Mesendoderm (in vitro differentiated cells): ENCODE results near the gene TWNK.

Source experiments
- DNase-seq: peaks from one replicate; pipeline ENCODE4 v3.0.0; 2013
- H2AK5ac ChIP-seq: 2 replicates; pipeline ENCODE4 v1.6.1; 2013; ENCODE audit warnings: low read length, inconsistent platforms
- H2BK120ac ChIP-seq: 2 replicates; pipeline ENCODE4 v1.6.1; 2013; ENCODE audit warnings: low read depth, mild to moderate bottlenecking, low read length, moderate library complexity, mixed read lengths
- H2BK15ac ChIP-seq: replicated peaks from 2 replicates; pipeline ENCODE4 v1.6.1; 2013; ENCODE audit warnings: low read depth, mild to moderate bottlenecking, moderate library complexity
- H2BK5ac ChIP-seq: 2 replicates; pipeline ENCODE4 v1.6.1; 2013; ENCODE audit warnings: low read length, inconsistent platforms
- H3K18ac ChIP-seq: 2 replicates; pipeline ENCODE4 v1.6.1; 2013; ENCODE audit warnings: mild to moderate bottlenecking, low read length, mixed read lengths
- H3K23ac ChIP-seq: one replicate; pipeline ENCODE4 v1.6.1; 2013; ENCODE audit warnings: low read length
- H3K27ac ChIP-seq: 2 replicates; pipeline ENCODE4 v1.5.1; 2013; ENCODE audit warnings: low read depth, mild to moderate bottlenecking, inconsistent platforms, low read length, moderate library complexity
- H3K27me3 ChIP-seq: 2 replicates; pipeline ENCODE4 v1.6.1; 2013; ENCODE audit warnings: low read length, control low read depth, mild to moderate bottlenecking, inconsistent platforms; ENCODE audit not compliant: insufficient read depth, poor library complexity
- H3K36me3 ChIP-seq: 2 replicates; pipeline ENCODE4 v1.6.1; 2013; ENCODE audit warnings: low read length, inconsistent platforms; ENCODE audit not compliant: control insufficient read depth, insufficient read depth
- H3K4ac ChIP-seq: one replicate; pipeline ENCODE4 v1.6.1; 2013; ENCODE audit warnings: low read depth, mild to moderate bottlenecking, low read length, moderate library complexity
- H3K4me1 ChIP-seq: 2 replicates; pipeline ENCODE4 v1.6.1; 2013; ENCODE audit warnings: low read depth, low read length, inconsistent platforms; ENCODE audit not compliant: control insufficient read depth
- H3K4me2 ChIP-seq: 2 replicates; pipeline ENCODE4 v1.6.1; 2013; ENCODE audit warnings: low read length
- H3K4me3 ChIP-seq: 2 replicates; pipeline ENCODE4 v1.5.1; 2013; ENCODE audit warnings: mild to moderate bottlenecking, low read length
- H3K56ac ChIP-seq: one replicate; pipeline ENCODE4 v1.6.1; 2013; ENCODE audit warnings: low read length
- H3K79me1 ChIP-seq: 2 replicates; pipeline ENCODE4 v1.6.1; 2013; ENCODE audit warnings: low read length, inconsistent platforms
- H3K79me2 ChIP-seq: 2 replicates; pipeline ENCODE4 v1.6.1; 2013; ENCODE audit warnings: mild to moderate bottlenecking, low read length; ENCODE audit not compliant: control insufficient read depth, insufficient read depth
- H3K9ac ChIP-seq: 2 replicates; pipeline ENCODE4 v1.6.1; 2013; ENCODE audit warnings: low read length, inconsistent platforms
- H4K5ac ChIP-seq: one replicate; pipeline ENCODE4 v1.6.1; 2013; ENCODE audit warnings: low read length
- H4K8ac ChIP-seq: one replicate; pipeline ENCODE4 v1.6.1; 2013; ENCODE audit warnings: low read depth, mild to moderate bottlenecking, control low read depth, low read length, moderate library complexity
- WGBS: extraction: QIAGEN DNeasy Blood & Tissue Kit; methylation state at CpG from one replicate; pipeline ENCODE4 v1.1.7; 2013; ENCODE audit warnings: low lambda C conversion rate, missing lambda C conversion rate; ENCODE audit not compliant: insufficient coverage; ENCODE audit errors: extremely low coverage; 5-methylcytosine and 5-hydroxymethylcytosine counted together

Gene TWNK

GRCh38 chr10:101008823-101009423 is 21.6 kb downstream of the TWNK start:
- Histone ChIP-seq H3K4ac (no peak overlapping the region), H2BK120ac (no peak overlapping the region)
- DNase-seq = no peak

DNA sequence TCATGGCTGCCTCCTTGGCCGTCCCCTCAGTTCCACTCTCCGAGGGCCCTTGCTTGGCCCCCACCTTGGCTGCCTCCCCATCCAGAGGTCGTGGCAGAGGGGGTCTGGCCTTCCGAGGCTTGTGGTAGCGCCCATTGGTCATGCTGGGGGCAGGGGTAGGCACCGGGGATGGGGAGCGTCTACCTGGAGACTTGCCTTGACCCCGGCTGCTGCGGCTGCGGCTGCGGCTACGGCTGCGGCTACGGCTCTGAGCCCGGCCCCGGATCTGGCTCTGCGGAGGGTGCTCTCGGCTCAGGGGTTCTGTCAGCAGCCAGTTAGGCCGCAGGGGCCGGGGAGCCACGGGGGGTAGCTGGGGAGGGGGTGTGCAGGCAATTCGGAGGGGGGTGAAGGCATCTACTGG is 23.0 kb downstream of the TWNK start:
- Histone ChIP-seq H3K4ac (no peak overlapping the region), H3K9ac (no peak overlapping the region), H3K56ac (no peak overlapping the region), H2BK5ac (no peak overlapping the region), H2BK120ac (no peak overlapping the region), H3K23ac (no peak overlapping the region), H3K4me1 (no peaks in the 10 kb centered on the region), H2BK15ac (no peak overlapping the region), H4K8ac (no peak overlapping the region), H3K27me3 (no peaks in the 10 kb centered on the region), H3K79me1 (no peaks in the 10 kb centered on the region), H3K18ac (no peak overlapping the region), H3K36me3 (peaks cover 3% of the 10 kb centered on the region), H3K27ac (no peak overlapping the region), H4K5ac (no peak overlapping the region), H2AK5ac (no peak overlapping the region), H3K79me2 (no peaks in the 10 kb centered on the region), H3K4me3 (no peak overlapping the region), H3K4me2 (no peak overlapping the region)
- no CpG with 5 or more reads among the region's 22 CpGs for WGBS
- DNase-seq = no peak

More at GRCh38 chr10:101008823-101009423, 21.6 kb downstream of the TWNK start:
- Histone ChIP-seq H3K79me2 (no peaks in the 10 kb centered on the region), H3K4me2 (no peak overlapping the region), H3K4me3 (no peak overlapping the region), H3K4me1 (no peaks in the 10 kb centered on the region), H3K79me1 (no peaks in the 10 kb centered on the region), H3K23ac (no peak overlapping the region), H3K56ac (no peak overlapping the region), H3K9ac (no peak overlapping the region), H3K27me3 (no peaks in the 10 kb centered on the region), H2AK5ac (no peak overlapping the region), H3K18ac (no peak overlapping the region), H3K27ac (no peak overlapping the region), H4K5ac (no peak overlapping the region), H4K8ac (no peak overlapping the region), H2BK5ac (no peak overlapping the region), H2BK15ac (no peak overlapping the region), H3K36me3 (peaks cover 4% of the 10 kb centered on the region)
- WGBS = no CpG with 5 or more reads among the region's 6 CpGs

GRCh38 chr10:101011517-101012423 is 24.4 kb downstream of the TWNK start:
- Histone ChIP-seq H3K56ac (no peak overlapping the region), H3K9ac (no peak overlapping the region), H3K27ac (no peak overlapping the region), H3K4ac (no peak overlapping the region), H3K4me1 (no peaks in the 10 kb centered on the region), H2AK5ac (no peak overlapping the region), H3K79me2 (no peaks in the 10 kb centered on the region), H2BK5ac (no peak overlapping the region), H2BK120ac (no peak overlapping the region), H3K36me3 (no peaks in the 10 kb centered on the region), H3K27me3 (no peaks in the 10 kb centered on the region), H3K4me3 (no peak overlapping the region), H4K8ac (no peak overlapping the region), H4K5ac (no peak overlapping the region), H3K23ac (no peak overlapping the region), H2BK15ac (no peak overlapping the region), H3K79me1 (no peaks in the 10 kb centered on the region), H3K18ac (no peak overlapping the region), H3K4me2 (no peak overlapping the region)
- no CpG with 5 or more reads among the region's 22 CpGs for WGBS
- DNase-seq = peak; percentile 78

DNA sequence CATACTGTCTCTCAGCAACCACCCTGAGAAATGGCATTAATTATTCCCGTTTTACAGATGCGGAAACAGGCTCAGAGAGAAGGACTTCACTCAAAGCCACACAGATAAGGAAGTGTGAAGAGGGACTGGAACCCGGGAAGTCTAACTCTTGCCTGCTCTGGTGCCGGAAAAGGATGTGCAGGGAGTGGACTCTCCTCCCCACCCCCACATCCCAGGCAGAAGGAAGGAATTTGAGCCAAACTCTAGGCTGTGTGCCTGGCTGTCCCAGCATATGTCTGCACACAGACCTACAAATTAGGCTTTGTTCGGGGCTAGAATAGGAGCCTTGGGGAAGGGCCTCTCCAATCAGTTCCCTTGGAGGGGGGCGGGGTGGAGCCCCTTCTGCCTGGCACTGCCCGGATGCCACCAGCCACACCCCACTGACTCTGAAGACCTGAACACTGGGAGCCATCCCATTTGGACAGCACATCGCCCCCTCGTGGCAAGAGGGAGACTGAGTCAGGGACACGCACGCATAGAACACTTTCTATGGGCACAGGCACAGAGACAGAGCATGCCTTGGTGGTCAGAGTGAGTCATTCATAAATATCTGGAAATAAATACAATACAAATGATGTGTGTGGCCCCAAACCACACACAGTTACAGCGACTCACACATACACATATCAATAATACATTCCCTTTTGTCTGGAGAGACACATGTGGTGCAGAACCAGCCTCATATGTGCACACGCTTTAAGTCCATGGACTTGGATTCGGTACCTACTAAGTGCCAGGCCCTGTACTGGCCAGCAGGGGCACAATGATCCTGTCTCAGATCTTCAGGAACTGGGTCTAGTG is 25.4 kb downstream of the TWNK start:
- peak; percentile 92 for DNase-seq
- no peak overlapping the region for H3K56ac ChIP-seq
- no peaks in the 10 kb centered on the region for H3K79me2 ChIP-seq
- no peak overlapping the region for H3K9ac ChIP-seq
- no peak overlapping the region for H4K8ac ChIP-seq
- WGBS = no CpG with 5 or more reads among the region's 14 CpGs
- no peak overlapping the region for H2BK120ac ChIP-seq
- H3K4me2 ChIP-seq = no peak overlapping the region
- H3K79me1 ChIP-seq = no peaks in the 10 kb centered on the region
- H2BK5ac ChIP-seq = no peak overlapping the region
- H3K4ac ChIP-seq = no peak overlapping the region
- no peaks in the 10 kb centered on the region for H3K36me3 ChIP-seq
- H2AK5ac ChIP-seq = no peak overlapping the region
- H3K27me3 ChIP-seq = peaks cover 4% of the 10 kb centered on the region
- no peak overlapping the region for H4K5ac ChIP-seq
- H3K27ac ChIP-seq = no peak overlapping the region
- H3K4me1 ChIP-seq = no peaks in the 10 kb centered on the region
- H3K23ac ChIP-seq = no peak overlapping the region
- H3K4me3 ChIP-seq = no peak overlapping the region
- H3K18ac ChIP-seq = no peak overlapping the region
- H2BK15ac ChIP-seq = no peak overlapping the region

DNA sequence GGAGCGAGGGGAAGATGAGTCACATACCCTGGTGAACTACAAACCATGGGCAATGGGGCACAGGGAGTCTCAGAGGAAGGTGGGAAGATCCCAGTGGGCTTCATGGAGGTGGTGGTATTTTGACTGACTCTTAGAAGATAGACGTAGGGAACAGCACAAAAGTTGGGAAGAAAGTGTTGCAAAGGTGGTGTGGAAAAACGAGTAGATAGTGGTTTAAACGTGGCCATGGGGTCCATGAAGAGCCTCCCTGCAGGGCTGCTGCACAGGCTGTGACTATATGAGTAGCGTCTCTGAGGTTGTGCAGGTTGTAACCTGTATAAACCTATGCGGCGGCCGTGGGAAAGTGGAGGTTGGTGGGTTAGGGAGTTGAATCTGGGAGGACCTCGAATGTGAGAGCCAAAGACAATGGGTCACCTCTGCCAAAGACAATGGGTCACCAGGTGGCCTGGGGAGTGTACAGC is 26.1 kb downstream of the TWNK start:
- no peak overlapping the region for H3K4me3 ChIP-seq
- DNase-seq = no peak
- H3K79me1 ChIP-seq = no peaks in the 10 kb centered on the region
- WGBS = no CpG with 5 or more reads among the region's 9 CpGs
- no peaks in the 10 kb centered on the region for H3K79me2 ChIP-seq
- no peak overlapping the region for H3K18ac ChIP-seq
- no peak overlapping the region for H2BK5ac ChIP-seq
- H4K8ac ChIP-seq = no peak overlapping the region
- no peaks in the 10 kb centered on the region for H3K36me3 ChIP-seq
- peaks cover 8% of the 10 kb centered on the region for H3K27me3 ChIP-seq
- H3K56ac ChIP-seq = no peak overlapping the region
- no peak overlapping the region for H3K23ac ChIP-seq
- no peak overlapping the region for H3K4me2 ChIP-seq
- H3K4me1 ChIP-seq = peaks cover under 1% of the 10 kb centered on the region
- no peak overlapping the region for H3K27ac ChIP-seq
- no peak overlapping the region for H2BK15ac ChIP-seq
- no peak overlapping the region for H3K4ac ChIP-seq
- no peak overlapping the region for H2BK120ac ChIP-seq
- H2AK5ac ChIP-seq = no peak overlapping the region
- H3K9ac ChIP-seq = no peak overlapping the region
- H4K5ac ChIP-seq = no peak overlapping the region
